ENCODE data around the gene GLYR1.
"Not testable (repeated sequence)": the region's sequence is repeated elsewhere in the genome, so short reads cannot be mapped to it uniquely, and the experiment has no call there.

GLYR1 gene

DNA sequence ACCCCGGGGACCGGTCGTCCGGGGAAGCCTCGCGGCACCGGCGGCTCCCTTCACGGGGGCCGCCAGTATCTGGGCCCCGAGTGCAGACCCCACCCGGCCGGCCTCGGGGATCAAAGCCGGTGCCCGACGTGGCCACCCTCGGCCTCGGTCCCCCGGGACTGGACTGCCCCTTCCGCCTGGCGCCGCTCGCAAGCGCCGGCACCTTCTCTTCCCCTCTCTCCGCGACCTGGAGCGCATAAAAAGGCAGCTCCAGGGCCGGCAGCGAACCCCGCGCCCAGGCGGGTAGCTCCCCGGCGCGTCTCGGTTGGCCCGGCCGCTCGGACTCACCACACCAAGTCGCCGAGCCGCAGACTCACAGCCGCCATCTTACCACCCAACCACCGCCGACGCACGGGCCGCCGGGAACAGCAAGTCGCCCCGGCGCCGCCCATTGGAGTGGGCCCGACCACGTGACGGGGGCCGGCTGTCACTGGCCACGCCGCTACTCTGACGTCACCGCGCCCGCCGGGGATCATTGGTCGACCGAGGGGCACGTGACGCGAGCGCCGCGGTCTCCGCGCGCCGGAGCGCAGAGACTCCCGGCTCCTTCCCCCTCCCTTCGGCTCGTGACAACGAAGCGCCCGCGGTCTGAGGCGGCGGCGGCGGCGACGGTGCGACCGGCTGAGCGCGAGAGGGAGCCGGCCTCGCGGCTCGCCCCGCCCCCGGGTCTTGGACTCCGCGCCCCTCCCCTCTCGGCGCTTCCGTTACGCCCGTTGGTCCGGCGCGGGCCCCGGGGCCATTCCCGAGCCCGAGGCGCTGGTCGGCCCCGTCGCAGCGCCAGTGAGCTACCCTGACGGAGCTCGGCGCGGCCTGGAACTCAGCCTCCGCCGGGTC, at the start of gene GLYR1, which contains the start of gene UBN1:
Gene GLYR1 (minus strand): TSS at position 388 of the 873 bp plus-strand sequence. CDS start 23 bp downstream, at position 365.
Gene UBN1 (plus strand): TSS at position 581 of the 873 bp plus-strand sequence. CDS start 5,437 bp downstream, outside the sequence.
- peak; percentile 99 for DNase-seq (ENCODE audit: low spot score)

DNA sequence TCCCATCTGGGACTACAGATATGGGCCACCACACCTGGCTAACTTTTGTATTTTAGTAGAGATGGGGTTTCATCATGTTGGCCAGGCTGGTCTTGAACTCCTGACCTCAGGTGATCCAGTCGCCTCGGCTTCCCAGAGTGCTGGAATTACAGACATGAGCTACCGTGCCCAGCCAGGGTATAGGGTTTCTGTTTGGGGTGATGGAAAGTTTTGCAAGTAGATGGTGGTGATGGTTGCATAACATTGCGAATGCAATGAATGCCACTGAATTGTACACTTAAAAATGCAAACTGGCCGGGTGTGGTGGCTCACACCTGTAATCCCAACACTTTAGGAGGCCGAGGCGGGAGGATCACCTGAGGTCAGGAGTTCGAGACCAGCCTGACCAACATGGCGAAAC, 49.7 kb upstream of the GLYR1 start:
- DNase-seq (ENCODE audit: low spot score) = not testable (repeated sequence)

DNA sequence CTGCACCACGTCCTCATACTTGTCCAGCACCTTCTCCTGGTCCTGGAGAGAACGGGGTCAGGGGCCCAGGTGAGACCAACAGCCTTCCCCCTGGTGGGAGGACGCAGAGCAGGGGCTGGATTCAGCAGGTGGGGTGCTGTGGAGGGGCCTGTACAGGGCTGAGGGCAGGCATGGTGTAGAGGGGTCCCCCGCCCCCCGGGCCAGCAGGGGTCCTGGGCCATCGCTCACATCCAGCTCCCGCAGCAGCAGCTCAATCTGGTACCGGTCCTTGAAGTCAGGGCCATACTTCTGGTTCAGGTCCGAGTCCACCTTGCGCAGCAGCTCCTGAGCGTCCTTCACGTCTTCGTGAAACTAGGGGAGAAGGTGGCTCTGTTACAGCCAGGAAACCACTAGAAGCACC, 48.3 kb upstream of the GLYR1 start:
- DNase-seq (ENCODE audit: low spot score) = no peak

DNA sequence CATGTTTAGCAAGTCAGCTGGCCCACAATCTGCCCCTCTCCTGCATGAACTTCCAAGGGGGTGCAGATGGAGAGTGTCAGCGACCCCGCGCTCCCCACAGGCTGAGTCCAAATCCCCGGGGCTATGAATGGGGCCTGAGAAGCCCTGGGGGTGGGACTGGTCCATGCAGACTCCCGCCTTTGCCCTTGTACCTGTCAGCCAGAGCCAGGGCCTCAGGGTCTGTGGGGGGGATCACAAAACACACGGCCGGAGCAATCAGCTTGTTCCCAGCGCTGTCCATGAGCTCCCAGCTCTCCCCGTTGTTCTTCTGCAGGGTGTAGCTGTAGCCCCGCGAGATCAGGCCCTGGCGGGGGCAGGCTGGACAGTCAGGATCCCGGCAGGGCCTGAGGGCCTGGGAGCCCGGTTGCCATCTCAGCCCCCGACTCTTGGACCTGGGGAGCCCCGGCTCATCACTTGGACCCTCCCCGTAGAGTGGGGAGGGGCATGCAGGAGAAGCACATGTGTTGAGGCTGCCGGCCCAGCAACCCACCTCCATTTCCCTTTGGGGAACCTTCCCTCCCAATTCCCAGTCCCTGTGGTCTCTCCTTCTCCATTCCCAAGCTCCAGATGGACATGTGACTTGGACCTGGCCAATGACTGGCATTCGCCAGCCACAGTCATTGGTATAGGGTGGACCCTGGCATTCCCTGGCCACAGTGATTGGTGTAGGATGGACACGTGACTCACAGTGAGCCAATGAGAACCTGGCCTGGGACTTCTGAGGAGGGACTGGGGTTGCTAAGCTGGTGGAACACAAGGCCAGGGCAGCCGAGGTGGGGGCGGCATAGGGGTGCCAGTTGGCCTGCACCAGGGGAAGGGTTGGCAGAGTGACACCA, 47.4 kb upstream of the GLYR1 start:
- no peak for DNase-seq (ENCODE audit: low spot score)

DNA sequence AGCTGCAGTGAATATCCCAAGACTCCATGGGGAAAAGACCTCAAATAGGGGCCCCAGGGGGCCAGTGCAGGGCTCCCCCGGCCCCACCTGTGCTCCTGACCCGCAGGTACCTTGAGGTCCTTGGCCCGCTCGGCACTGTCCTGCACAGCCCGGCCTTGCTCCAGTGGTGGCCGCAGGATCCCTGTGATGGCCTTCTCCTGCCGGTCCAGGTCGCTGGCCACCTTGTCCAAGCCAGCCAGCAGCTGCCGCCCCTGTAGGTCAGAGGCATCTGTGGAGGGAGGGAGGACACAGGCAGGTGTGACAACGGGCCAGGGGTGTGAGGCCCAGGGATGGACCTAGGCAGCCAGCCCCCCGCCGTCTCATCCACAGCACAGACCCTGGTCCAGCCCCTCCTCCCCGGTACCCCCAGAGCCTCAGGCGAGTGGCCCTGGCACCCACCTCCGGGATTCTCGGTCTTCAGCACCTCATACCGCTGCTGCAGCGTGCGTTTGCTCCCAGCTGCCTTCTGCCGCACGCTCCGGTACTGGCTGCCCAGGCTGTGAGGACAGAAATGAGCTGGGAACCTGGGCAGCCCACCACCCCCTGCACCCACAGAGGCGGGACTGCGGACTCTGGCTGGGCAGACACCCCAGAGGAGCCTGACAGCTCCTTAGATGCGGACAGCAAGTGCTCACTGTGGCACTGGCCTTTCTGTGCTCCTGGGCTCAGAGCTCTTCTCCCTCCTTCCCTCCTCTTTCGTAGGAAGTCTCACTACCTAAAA, 46.2 kb upstream of the GLYR1 start:
- DNase-seq (ENCODE audit: low spot score) = no peak

DNA sequence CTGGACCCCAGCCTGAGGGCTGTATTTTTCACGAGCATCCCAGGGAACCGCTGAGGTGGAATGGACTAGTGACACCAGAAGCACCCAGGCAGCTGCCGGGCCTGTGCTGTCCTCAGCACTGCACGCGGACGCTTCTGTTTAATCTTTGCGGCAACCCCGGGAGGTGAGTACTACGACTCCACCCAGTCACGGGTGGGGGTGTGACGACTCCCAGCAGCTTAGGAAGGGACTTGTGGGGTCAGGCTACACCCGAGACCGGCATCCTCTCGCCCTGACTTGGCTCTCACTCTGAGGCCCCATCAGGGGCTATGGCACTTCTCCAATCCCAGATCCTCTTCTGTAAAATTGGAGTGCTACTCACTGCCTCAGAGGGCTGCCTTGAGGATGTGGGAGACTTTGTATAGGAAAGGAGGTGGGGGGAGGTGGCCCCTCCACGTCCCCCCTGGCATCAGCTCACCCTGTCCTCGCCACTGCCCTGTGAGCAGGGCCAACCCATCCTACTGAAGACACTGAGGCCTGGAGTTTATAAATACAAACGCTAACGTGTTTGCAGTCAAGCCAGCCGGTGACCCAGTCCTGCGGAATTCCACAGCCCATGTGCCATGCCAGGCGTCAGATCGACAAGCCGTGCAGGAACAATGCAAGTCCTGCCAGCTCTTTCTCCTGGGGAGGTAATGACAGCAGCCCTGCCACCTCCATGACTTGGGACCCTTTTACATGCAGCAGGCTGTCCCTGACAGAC, 45.4 kb upstream of the GLYR1 start:
- no peak for DNase-seq (ENCODE audit: low spot score)

DNA sequence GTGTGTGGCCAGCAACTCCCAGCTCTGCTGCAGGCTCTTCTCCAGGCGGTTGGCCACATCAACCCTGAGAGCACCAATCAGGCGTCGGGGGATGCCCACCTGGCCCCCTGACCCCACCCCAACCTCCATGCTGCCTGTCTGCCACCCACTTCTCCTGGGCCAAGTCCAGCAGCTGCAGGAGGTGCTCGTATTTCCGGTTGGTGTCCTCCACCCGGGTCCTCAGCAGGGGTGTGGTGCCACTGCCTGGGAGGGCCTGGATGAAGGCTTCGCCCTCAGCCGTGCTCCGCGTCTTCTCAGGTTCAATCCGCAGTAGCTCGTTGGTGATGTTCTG, 44.8 kb upstream of the GLYR1 start:
- no peak for DNase-seq (ENCODE audit: low spot score)

DNA sequence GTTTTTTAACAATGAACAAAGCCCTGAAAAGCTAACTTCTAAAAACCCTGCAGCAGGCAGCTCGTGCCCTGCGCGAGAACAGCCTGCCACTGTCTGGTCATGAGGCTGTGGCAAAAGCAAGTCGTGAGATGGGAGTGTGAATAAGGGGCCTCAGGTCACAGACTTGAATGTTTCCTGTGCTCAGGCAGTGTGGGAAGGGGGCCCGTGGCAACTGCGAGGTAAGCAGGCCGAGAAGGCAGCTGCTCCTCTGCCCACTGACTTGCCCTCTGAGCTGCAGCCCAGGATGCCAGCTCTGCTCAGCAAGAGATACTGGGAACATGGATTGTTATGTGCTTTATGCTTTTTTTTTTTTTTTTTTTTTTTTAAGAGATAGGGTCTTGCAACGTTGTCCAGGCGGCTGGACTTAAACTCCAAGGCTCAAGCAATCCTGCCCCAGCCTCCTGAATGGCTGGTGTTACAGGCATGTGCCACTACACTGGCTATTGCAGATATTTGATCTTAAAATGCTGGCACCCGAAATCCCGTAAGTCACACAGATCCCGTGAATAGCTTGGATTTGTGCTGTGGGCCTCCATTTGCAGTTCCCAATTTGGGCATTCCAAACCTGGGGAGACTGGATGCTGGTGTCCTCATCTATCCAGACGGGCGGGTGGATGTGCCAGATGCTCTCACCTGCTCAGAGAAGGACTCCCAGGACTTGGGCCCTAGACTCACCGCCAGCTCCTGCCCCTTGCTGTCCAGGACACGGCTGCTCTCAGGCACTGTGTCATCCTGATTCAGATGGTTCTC, 44.2 kb upstream of the GLYR1 start:
- no peak for DNase-seq (ENCODE audit: low spot score)

DNA sequence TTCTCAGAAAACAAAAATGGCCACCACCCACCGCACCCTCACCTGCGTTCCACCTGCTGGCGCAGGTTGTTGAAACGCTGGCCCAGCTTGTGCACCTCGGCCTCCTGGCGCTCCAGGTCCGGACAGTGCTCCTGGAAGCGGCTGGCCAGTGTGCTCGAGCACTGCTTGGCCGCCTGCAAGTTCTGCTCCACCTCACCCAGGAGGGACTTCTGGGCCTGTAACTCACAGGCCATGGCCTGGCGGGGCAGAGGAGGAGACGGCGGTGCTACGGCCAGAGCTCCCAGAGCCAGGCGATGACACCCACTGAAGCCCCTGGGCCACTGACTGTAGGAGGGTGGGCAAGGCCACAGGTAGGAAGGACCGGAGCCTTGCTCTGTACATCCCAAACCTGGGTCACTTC, 43.6 kb upstream of the GLYR1 start:
- no peak for DNase-seq (ENCODE audit: low spot score)

DNA sequence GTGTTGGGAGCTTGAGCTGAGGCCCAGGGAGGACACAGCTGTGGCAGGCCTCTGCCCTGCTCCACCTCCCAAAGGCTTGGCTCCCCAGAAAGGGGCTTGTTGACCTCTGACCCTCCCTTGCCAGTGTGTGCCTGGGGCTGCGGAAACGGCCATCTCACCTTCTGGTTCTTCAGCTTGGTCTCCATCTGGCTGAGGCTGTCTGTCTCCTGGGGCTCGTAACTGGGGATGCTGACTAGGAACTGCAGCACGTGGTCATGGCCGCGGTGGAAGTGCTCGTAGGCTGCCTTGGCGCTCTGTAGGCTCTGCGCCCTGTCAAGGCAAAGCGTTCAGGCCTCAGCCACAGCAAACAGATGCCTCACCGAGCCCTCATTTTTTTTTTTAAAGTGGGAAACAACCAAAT, 42.9 kb upstream of the GLYR1 start:
- no peak for DNase-seq (ENCODE audit: low spot score)

DNA sequence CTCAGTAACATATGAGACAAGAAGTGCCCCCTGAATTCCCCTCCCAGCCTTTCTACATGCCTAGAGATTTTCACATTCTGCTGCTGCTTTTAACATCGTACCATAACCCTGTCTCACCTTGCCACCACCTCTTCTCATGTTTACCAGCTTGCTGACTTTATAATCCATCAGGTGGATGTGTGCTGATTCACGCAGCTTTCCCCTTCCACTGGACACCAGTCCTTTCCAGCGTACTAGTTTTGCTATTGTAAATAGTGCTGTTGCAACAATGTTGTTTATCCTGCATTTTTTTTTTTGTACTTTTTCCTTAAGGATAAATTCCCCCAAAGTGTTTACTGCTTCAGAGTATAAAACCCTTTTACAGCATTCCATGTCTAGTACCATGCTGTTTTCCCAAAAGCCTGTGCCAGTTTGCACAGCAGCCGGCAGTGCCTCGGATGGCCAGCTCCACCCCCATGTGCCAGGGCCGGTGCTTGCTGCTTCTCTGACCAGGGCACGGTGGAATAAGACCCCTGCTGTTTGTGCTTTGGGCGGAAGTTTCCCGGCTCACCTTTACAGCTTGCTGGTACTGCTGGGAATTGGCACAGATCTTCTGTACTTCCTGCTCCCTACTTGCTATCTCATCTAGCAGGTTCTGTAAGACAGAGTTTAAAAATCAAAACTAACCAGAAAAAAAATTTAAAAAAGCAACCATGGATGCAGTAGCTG, 41.5 kb upstream of the GLYR1 start:
- no peak for DNase-seq (ENCODE audit: low spot score)

- DNase-seq (ENCODE audit: low spot score) = no peak
Observed at GRCh38 chr16:4886151-4886550, 39.1 kb upstream of the GLYR1 start.

DNA sequence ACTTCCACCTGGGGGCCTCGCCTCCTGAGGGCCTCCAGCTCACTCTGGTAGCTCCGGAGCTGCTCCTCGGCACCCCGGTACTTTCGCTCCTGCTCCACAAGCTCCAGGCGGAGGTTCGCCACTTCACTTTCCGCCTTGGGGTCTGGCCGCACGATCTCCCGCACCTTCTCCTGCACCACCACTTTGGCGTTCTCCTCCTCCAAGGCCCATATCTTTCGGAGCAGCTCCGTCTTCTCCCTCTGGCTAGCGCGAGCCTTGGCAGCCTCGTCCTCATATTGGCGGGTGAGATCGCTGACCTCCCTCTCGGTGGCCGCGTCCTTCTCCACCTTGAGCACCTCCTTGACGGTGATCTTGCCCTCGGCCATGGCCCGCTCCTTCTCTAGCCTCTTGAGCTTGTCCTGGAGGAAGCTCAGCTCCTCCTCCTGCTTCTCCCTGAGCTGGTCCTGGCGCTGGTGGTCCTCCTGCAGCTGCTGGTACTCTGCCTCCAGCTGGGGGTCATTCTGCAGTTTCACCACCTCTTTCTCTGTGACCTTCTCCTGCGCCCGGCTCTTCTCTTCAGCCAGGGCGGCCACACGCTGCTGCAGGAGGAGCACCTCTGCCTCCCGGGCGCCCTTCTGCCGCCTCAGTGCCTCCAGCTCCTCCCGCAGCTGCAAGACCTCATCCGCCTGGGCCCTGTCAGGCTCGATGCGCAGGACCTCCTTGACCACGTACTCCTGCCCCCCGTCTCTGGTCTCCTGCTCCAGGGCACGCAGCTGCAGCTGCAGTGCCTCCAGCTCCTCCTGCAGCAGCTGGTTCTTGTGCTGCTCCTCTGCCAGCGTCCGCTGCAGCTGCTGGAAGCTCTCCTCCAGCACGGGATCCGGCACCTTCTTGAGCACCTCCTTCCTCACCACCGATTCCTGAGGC, 38.1 kb upstream of the GLYR1 start:
- DNase-seq (ENCODE audit: low spot score) = no peak

DNA sequence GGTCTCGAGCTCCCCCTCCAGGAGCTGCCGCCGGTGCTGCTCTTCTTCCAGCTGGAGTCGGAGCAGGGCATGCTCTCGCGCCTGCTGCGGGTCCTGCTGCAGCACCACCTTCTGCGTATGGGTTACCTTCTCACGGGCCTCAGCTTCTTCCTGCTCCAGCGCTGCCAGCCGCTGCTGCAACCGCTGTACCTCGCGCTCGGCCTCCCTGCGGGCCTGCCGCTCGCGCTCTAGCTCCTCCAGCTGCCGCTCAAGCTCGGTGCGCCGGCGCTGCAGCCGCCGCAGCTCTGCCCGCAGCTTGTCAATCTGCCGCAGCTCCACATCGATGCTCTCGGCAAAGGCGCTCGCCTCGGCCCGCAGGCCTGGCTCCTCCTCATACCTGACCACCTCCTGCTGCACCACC, 37.1 kb upstream of the GLYR1 start:
- no peak for DNase-seq (ENCODE audit: low spot score)

DNA sequence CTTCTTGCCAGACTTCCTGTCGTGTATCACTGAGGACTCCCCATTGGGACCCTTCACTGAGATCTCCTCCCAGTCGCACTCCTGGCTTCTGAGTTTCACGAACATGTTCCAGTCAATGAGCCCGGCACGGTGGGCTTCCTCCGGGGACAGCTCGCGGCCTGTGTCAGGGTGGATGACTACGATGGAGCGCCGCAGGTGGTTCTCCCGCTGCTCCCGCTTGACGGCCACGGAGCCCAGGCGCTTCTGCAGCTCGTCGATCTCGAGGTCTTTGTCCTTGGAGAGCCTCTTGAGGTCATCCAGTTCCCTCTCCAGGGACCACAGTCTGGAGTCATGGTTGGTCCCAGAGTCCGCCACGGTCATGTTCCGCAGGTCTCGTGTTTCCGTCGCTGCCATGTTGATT, 36.4 kb upstream of the GLYR1 start:
- DNase-seq (ENCODE audit: low spot score) = no peak

DNA sequence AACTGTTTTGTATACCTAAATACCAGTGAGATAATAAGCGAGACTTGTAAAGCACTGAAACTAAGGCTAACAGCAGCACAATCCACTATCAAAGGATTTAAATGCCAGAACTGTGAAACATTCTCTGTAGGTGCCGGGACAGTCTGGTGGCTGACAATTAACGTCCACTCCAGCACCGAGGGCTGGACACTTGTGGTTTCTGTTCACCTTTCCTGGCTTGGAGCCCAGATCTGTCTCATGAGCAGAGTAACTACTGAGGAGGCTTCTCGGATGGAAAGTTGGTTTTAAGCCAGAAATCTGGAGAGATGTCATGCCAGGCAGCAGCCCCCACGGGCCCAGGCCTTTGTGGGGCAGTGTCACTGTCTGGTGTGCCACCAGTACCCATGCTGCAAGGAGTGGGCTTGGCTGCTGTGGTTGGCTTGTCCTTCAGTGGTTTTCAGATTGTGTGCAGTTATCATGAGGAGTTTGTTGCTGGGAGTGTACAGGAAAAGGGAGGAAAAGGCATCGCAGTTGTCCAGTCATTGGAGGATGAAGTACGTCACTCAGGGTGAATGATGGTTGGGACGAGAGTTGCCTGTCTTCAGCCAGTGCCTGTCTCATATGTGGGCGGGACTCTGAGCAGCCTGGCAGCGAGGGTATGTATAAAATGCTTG, 35.7 kb upstream of the GLYR1 start:
- no peak for DNase-seq (ENCODE audit: low spot score)

- no peak for DNase-seq (ENCODE audit: low spot score)
Observed at GRCh38 chr16:4882000-4882632, 35.0 kb upstream of the GLYR1 start.

DNA sequence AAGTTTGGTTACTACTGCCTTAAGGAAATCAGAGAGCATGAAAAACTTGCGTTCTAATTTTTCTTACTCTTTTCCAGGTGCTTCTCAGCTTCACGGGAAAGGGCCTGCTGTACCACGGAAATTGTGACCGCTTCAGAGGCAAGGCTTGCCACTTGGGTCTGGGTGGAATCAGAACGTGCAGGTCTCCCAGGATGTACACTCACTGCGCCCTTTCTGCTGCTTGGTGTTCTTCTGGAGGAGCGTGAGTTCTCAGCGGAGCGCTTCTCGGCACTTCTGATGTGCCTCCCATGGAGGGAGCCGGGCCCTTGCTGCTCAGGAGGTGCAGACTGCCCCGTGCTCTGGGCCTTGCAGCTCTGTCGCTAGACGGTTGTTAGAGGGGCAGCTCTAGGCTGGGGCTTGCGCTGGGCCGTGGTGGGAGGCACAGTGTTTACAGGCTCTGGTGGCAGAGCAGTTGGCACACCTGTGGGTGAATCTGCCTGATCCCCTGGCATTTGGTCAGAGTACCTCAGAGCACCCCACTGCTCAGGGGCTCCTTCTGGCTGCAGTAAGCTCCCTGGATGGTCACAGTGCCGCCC, 33.0 kb upstream of the GLYR1 start:
- no peak for DNase-seq (ENCODE audit: low spot score)

All from activated CD4-positive, alpha-beta T cell treated with anti-CD3 and anti-CD28 coated beads, Interleukin-2, Interleukin-4, amounts not matched to agents 100 ng/mL and 50 ng/mL, durations not matched to agents 16 hours and 8 hours (primary cell).